ENCODE measurements around the gene PLPP2.

PLPP2 gene

DNA sequence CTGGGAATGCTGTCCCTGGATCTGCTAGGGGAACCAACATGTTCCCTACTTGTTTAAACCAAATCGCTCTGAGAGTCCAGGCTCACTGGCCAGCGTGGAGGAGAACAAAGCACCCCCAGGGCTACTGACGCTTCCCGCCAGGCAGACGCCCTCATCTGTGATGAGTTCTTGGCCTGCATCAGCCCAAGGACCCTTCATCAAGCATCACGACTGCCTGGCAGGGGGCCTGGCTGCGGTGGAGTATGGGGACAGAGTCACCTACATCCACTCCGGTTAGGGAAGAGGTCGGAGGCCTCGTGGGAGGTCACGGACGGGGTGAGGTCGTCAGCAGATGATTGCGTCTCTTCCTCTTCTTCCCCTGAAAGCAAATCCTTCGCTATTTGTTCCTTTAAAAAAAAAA is 35.7 kb upstream of the PLPP2 start:
- TF ChIP-seq, protein P1, sequence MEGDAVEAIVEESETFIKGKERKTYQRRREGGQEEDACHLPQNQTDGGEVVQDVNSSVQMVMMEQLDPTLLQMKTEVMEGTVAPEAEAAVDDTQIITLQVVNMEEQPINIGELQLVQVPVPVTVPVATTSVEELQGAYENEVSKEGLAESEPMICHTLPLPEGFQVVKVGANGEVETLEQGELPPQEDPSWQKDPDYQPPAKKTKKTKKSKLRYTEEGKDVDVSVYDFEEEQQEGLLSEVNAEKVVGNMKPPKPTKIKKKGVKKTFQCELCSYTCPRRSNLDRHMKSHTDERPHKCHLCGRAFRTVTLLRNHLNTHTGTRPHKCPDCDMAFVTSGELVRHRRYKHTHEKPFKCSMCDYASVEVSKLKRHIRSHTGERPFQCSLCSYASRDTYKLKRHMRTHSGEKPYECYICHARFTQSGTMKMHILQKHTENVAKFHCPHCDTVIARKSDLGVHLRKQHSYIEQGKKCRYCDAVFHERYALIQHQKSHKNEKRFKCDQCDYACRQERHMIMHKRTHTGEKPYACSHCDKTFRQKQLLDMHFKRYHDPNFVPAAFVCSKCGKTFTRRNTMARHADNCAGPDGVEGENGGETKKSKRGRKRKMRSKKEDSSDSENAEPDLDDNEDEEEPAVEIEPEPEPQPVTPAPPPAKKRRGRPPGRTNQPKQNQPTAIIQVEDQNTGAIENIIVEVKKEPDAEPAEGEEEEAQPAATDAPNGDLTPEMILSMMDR (IDR thresholded peaks at IDR 0.05; ENCODE audit: insufficient read depth, low read length, missing control alignments): no peak
- no peak for DNase-seq (ENCODE audit: low read depth, low spot score)
- CTCF ChIA-PET: no interaction called here
- POLR2A ChIA-PET: no interaction called here
- H3K4me3 ChIP-seq (ENCODE audit: low read depth, low read length): no peak overlapping the region

DNA sequence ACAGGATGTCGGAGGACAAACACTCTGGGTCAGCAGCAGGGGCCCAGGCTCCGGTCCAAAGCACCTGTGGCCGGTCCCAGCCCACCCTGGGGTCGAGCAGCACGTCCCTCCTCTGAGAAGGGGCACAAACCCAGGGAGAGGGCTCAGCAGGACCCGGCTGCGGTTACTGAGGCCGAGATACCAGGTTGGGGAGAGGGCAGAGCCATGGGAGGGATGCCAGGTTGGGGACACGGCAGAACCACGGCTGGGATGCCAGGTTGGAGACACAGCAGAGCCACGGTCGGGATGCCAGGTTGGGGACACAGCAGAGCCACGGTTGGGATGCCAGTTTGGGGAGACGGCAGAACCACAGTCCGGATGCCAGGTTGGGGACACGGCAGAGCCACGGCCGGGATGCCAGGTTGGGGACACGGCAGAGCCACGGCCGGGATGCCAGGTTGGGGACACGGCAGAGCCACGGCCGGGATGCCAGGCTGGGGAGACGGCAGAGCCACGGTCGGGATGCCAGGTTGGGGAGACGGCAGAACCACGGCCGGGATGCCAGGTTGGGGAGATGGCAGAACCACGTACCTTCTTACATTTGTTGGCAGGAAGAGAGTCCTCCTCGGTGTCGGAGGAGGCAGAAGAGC is 34.8 kb upstream of the PLPP2 start:
- TF ChIP-seq, protein P1 (IDR thresholded peaks at IDR 0.05; ENCODE audit: insufficient read depth, low read length, missing control alignments): no peak
- POLR2A ChIA-PET: no interaction called here
- no peak for DNase-seq (ENCODE audit: low read depth, low spot score)
- CTCF ChIA-PET: no interaction called here
- no peak overlapping the region for H3K4me3 ChIP-seq (ENCODE audit: low read depth, low read length)

DNA sequence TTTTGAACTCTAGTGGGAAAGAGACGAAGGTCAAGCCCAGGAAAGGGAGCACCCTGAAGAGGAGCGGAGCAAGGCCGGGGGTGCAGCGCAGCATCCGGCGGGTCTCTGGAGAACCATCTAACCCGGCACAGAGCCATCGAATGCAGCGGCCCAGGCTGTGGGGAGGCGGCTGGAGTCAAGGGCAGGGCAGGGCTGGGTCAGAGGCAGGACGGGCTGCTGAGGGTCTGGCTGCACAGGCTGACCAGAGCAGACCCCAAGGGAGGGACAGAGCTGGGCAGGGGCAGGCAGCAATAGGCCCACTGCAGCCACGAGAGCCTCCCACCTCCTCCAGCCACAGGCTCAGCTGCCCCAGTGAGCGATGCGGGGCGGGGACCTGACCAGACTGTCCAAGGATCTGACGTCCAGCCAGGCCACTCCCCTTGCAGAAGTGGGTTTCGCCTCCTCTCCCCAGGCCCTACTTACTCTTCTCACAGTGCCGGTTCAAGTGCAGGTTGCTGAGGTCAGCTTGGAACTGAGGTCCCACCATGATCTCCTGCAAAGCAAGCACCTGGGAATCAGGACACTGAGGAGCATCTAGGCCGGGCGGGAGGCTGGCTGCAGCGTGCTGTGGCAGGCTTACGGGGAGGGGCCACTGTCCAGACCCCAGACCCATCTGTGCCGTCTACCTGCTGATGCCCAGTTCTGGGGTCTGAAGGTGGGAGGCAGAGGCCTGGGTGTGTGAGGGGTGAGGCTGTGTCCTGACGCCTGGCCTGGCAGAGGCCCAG is 34.2 kb upstream of the PLPP2 start:
- POLR2A ChIA-PET: no interaction called here
- CTCF ChIA-PET: no interaction called here
- TF ChIP-seq, protein P1 (IDR thresholded peaks at IDR 0.05; ENCODE audit: insufficient read depth, low read length, missing control alignments): no peak
- H3K4me3 ChIP-seq (ENCODE audit: low read depth, low read length): no peak overlapping the region
- no peak for DNase-seq (ENCODE audit: low read depth, low spot score)

DNA sequence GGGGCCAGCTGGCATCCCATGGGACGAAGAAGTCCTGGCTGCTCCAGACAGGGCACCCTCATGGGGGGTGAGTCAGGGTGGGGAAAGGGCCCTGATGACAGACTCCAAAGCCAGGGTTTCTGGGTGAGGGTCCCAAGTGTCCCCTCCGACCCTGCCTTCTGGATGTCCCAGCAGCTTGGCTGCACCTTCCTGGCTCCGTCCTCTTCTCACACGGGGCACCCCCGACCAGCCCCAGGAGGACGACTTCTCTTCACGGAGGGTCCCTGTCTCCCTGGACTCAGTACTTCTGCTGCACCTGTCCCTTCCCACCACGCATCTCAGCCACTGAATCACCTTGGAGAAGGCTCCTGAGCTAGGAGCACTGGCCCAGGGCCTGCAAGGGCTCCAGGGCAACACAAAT is 33.5 kb upstream of the PLPP2 start:
- TF ChIP-seq, protein P1 (IDR thresholded peaks at IDR 0.05; ENCODE audit: insufficient read depth, low read length, missing control alignments): no peak
- CTCF ChIA-PET: no interaction called here
- DNase-seq (ENCODE audit: low read depth, low spot score): no peak
- H3K4me3 ChIP-seq (ENCODE audit: low read depth, low read length): no peak overlapping the region
- POLR2A ChIA-PET: no interaction called here

DNA sequence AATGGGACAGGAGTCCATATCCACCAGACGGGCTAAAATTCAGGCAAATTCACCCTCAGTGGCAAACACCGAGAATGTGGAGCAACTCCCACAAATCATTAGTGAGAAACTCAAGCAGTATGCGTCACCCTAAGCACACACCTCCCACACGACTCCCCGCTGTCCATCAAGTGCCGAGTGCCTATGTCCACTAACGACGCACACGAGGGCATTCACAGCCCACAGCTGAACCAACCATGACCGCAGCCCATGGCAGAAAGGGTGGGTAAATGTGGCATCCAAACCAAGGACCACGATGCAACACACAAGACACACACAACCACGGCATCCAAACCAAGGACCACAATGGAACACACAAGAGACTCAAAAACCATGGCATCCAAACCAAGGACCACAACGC is 31.4 kb upstream of the PLPP2 start:
- no peak overlapping the region for H3K4me3 ChIP-seq (ENCODE audit: low read depth, low read length)
- TF ChIP-seq, protein P1 (IDR thresholded peaks at IDR 0.05; ENCODE audit: insufficient read depth, low read length, missing control alignments): no peak
- DNase-seq (ENCODE audit: low read depth, low spot score): no peak
- ChIA-PET POLR2A (no interaction called here), CTCF (no interaction called here)

DNA sequence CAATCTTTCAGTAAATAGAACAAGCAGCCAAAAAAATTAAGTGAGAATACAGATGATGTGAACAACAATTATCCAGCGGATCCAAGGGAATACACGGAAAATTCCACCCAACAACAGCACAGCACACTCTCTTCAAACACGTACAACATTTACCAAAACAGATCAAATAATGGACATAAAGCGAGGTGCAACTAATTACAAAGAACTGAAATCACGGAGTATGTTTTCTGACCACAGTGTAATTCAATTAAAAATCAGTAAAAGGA is 27.2 kb upstream of the PLPP2 start:
- TF ChIP-seq, protein P1 (IDR thresholded peaks at IDR 0.05; ENCODE audit: insufficient read depth, low read length, missing control alignments): no peak
- H3K4me3 ChIP-seq (ENCODE audit: low read depth, low read length): no peak overlapping the region
- ChIA-PET POLR2A (no interaction called here), CTCF (no interaction called here)
- DNase-seq (ENCODE audit: low read depth, low spot score): no peak

All from AG04449 (cell line).